SKM-1 treated with dmso at 0.1 percent for 144 hours (cell line): ENCODE measurements around the gene PROB1.

Source experiments
- DNase-seq: peaks from one replicate; lab custom pipeline; 2025; ENCODE audit not compliant: unreplicated experiment; lab: John Stamatoyannopoulos, UW

Gene PROB1

DNA sequence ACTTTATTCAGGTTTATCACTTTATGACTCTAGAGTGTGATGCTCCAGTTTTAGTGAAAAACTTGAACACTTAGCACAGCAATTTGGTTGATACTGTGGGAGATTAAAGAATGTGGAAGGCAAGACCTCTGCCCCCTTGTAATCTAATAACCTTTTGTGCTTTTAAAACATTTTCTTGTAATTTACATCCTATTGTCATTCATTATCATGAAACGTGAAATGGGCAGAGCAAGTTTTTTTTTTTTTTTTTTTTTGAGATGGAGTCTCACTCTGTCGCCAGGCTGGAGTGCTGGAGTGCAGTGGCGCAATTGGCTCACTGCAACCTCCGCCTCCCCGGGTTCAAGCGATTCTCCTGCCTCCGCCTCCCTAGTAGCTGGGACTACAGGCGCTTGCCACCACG lies 51.4 kb downstream of the PROB1 start:
- no peak for DNase-seq

GRCh38 chr5:139342423-139342723 lies 52.5 kb downstream of the PROB1 start:
- no peak for DNase-seq

- DNase-seq, result peak; percentile 94
These were observed 53.0 kb downstream of the PROB1 start, which contains the start of gene PAIP2 for GRCh38 chr5:139341689-139342422. PAIP2 (plus strand) TSS chr5:139341854; CDS start chr5:139363785, 21,931 bp downstream.

- no peak for DNase-seq
These were observed 53.7 kb downstream of the PROB1 start for GRCh38 chr5:139341187-139341688.
